GM12878 (cell line): ENCODE data around the gene DAB2IP. TPM values are rescaled to one million over a fixed set of nuclear protein-coding genes. Genes with fewer than 3 reads are reported as not detected.

ENCODE experiments used
- ATAC-seq: fragments of 200-7000 bp; cut with Tn5 transposase; 3 replicates; pipeline ENCODE4 v1.9.1; 2020; ENCODE audit warnings: mild to moderate bottlenecking, moderate library complexity
- BruUV-seq: library from RNA; stranded (reverse); fragments of 400-500 nt; replicated peaks from 2 replicates; lab custom pipeline; 2021; lab: Mats Ljungman, UMichigan
- CTCF ChIA-PET: fragments of 300-600 bp; sonication (Branson Sonifier 250); formaldehyde crosslinking; extraction: SDS; loops from one replicate; lab custom pipeline; 2021; ENCODE audit warnings: inconsistent platforms; lab: Yijun Ruan, JAX
- POLR2A ChIA-PET: fragments of 350-600 bp; formaldehyde crosslinking; extraction: SDS; loops from one replicate; lab custom pipeline; 2021; ENCODE audit warnings: inconsistent platforms; lab: Charles Lee
- RAD21 ChIA-PET: fragments of 300-600 bp; sonication (Branson Sonifier 250); formaldehyde crosslinking; loops from one replicate; lab custom pipeline; 2023; ENCODE audit warnings: antibody characterized with exemption; ENCODE audit not compliant: unreplicated experiment; lab: Charles Lee
- SMC1A ChIA-PET: fragments of 300-600 bp; sonication (Branson Sonifier 250); formaldehyde crosslinking; loops from one replicate; lab custom pipeline; 2023; ENCODE audit not compliant: unreplicated experiment, uncharacterized antibody; lab: Charles Lee
- DNase-seq: peaks from one replicate; pipeline ENCODE4 v3.0.0-alpha.2; 2011; ENCODE audit warnings: low read depth, low spot score
- FAIRE-seq: peaks from 3 replicates; lab custom pipeline; 2011; peaks lifted over from hg19 to GRCh38; lab: Jason Lieb, UNC
- H2AFZ ChIP-seq: 2 replicates; pipeline ENCODE4 v1.6.0; 2011; ENCODE audit warnings: low read depth, low read length, control low read depth; ENCODE audit not compliant: control insufficient read depth
- H3K27ac ChIP-seq: 2 replicates; pipeline ENCODE4 v1.5.1; 2011; ENCODE audit warnings: control low read depth; ENCODE audit not compliant: control insufficient read depth, insufficient read depth
- H3K27me3 ChIP-seq, 2 experiments: replicated peaks in 1 of 2; 2 replicates each; pipeline versions ENCODE4 v1.6.0 to v1.6.1; 2011; ENCODE audit warnings: low read length in 1 of 2; ENCODE audit not compliant: control insufficient read depth in 2 of 2, insufficient read depth in 2 of 2
- H3K36me3 ChIP-seq, 2 experiments: 2 replicates each; pipeline ENCODE4 v1.5.1; 2011; ENCODE audit warnings: low read length in 1 of 2; ENCODE audit not compliant: control insufficient read depth in 2 of 2, insufficient read depth in 2 of 2
- H3K4me1 ChIP-seq: 2 replicates; pipeline ENCODE4 v1.6.1; 2011; ENCODE audit warnings: mild to moderate bottlenecking, low read length, moderate library complexity, mixed read lengths; ENCODE audit not compliant: control insufficient read depth, insufficient read depth
- H3K4me2 ChIP-seq: 2 replicates; pipeline ENCODE4 v1.6.0; 2011; ENCODE audit warnings: control low read depth; ENCODE audit not compliant: control insufficient read depth, insufficient read depth
- H3K4me3 ChIP-seq: fragments of 200-600 bp; sonication (generic); 2 replicates; pipeline ENCODE4 v1.5.1; 2016
- H3K79me2 ChIP-seq: 2 replicates; pipeline ENCODE4 v1.6.0; 2011; ENCODE audit warnings: low read length; ENCODE audit not compliant: control insufficient read depth, insufficient read depth
- H3K9ac ChIP-seq: 2 replicates; pipeline ENCODE4 v1.8.0; 2011; ENCODE audit warnings: low read length, control low read depth, mixed read lengths; ENCODE audit not compliant: control insufficient read depth, insufficient read depth
- H3K9me3 ChIP-seq: replicated peaks from 3 replicates; pipeline ENCODE4 v1.5.1; 2011; ENCODE audit warnings: mild to moderate bottlenecking, low read length; ENCODE audit not compliant: control insufficient read depth, insufficient read depth
- H4K20me1 ChIP-seq: 2 replicates; pipeline ENCODE4 v1.6.0; 2011; ENCODE audit not compliant: control insufficient read depth, insufficient read depth
- ASH2L ChIP-seq: fragments of 300-600, 200-600 bp; sonication (generic); IDR thresholded peaks from 2 replicates; pipeline ENCODE4 v1.6.1; 2017; ENCODE audit warnings: low read depth, mild to moderate bottlenecking, borderline replicate concordance
- BCL11A ChIP-seq: IDR thresholded peaks from 2 replicates; pipeline ENCODE4 v1.6.1; 2011; ENCODE audit warnings: low read depth, low read length
- CEBPB ChIP-seq, 2 experiments: fragments of 150-350 bp in 1 of 2; IDR thresholded peaks; 2 replicates each; pipeline ENCODE4 v1.6.1; 2012 to 2014; ENCODE audit warnings: low read depth in 2 of 2, low read length in 2 of 2, borderline replicate concordance in 1 of 2, inconsistent platforms in 1 of 2
- EGR1 ChIP-seq, 2 experiments: IDR thresholded peaks; 1 replicate in 1 of 2; 2 replicates in 1 of 2; pipeline ENCODE4 v1.6.1; 2011 to 2012; ENCODE audit warnings: low read depth in 2 of 2, low read length in 2 of 2, borderline replicate concordance in 1 of 2, mild to moderate bottlenecking in 1 of 2, moderate library complexity in 1 of 2
- JUND ChIP-seq: IDR thresholded peaks from 2 replicates; pipeline ENCODE4 v1.6.1; 2012; ENCODE audit warnings: low read depth, mild to moderate bottlenecking, low read length, improper control_type of control experiment, moderate library complexity
- MEF2B ChIP-seq: fragments of 450-650 bp; IDR thresholded peaks from 2 replicates; pipeline ENCODE4 v1.6.1; 2018; ENCODE audit warnings: mild to moderate bottlenecking, moderate library complexity; ENCODE audit not compliant: partially characterized antibody, poor library complexity, severe bottlenecking
- MTA2 ChIP-seq: fragments of 450-650 bp; IDR thresholded peaks from 2 replicates; pipeline ENCODE4 v1.6.1; 2016; ENCODE audit warnings: low read depth, mild to moderate bottlenecking, moderate library complexity
- PAX5 ChIP-seq: IDR thresholded peaks from 2 replicates; pipeline ENCODE4 v1.6.1; 2011; ENCODE audit warnings: low read depth, low read length, borderline replicate concordance
- POLR2AphosphoS2 ChIP-seq: IDR thresholded peaks from 2 replicates; pipeline ENCODE4 v1.6.1; 2011; ENCODE audit warnings: low read depth, mild to moderate bottlenecking, low read length, improper control_type of control experiment, moderate library complexity
- RUNX3 ChIP-seq: IDR thresholded peaks from 2 replicates; pipeline ENCODE4 v1.6.1; 2012; ENCODE audit warnings: low read length, inconsistent platforms
- SMARCA5 ChIP-seq: fragments of 450-650 bp; IDR thresholded peaks from 2 replicates; pipeline ENCODE4 v1.6.1; 2017; ENCODE audit warnings: mild to moderate bottlenecking
- SREBF2 ChIP-seq: IDR thresholded peaks from 2 replicates; pipeline ENCODE4 v1.6.1; 2012; ENCODE audit warnings: mild to moderate bottlenecking, low read length
- SUZ12 ChIP-seq: fragments of 200-600 bp; sonication (generic); IDR thresholded peaks from one replicate; pipeline ENCODE4 v1.6.1; 2018; ENCODE audit warnings: antibody characterized with exemption, mild to moderate bottlenecking; ENCODE audit not compliant: unreplicated experiment
- ZBED1 ChIP-seq: IDR thresholded peaks from 2 replicates; pipeline ENCODE4 v1.6.1; 2016; ENCODE audit warnings: borderline replicate concordance
- WGBS: methylation state at CpG from one replicate; pipeline ENCODE4 v1.1.6; 2016; ENCODE audit warnings: low lambda C conversion rate; ENCODE audit not compliant: insufficient replicate concordance, insufficient coverage; ENCODE audit errors: missing lambda C conversion rate; 5-methylcytosine and 5-hydroxymethylcytosine counted together
- in situ Hi-C: fragments of 300-500 bp; cut with MboI; formaldehyde crosslinking; loops from 9 replicates; pipeline ENCODE4 v1.14.3; 2018; ENCODE audit warnings: mixed read lengths
- intact Hi-C: fragments of 100-400 bp; cut with micrococcal nuclease; formaldehyde crosslinking; loops from one replicate; pipeline ENCODE4 v1.14.2; 2022; ENCODE audit not compliant: unreplicated experiment
- polyA plus RNA-seq, 11 experiments: library from polyadenylated mRNA; depleted of rRNA in 4 of 11; unstranded in 6 of 11; stranded (reverse) in 5 of 11; fragments of >200 nt; fragmentation: Nextera tagmentation in 4 of 11; fragmentation: Illumina TruSeq in 1 of 11; extraction: Ambion mirVana in 4 of 11; extraction: Trizol in 1 of 11; gene quantifications; 1 replicate in 1 of 11; 2 replicates in 10 of 11; pipeline versions ENCODE4 v1.2.1 to v1.2.3, GENCODE V29; 2011 to 2016; ENCODE audit warnings: inconsistent platforms in 2 of 11, missing spikeins in 2 of 11, low read depth in 1 of 11
- total RNA-seq, 4 experiments: library from RNA; depleted of rRNA in 3 of 4; stranded (reverse); fragments of >200 nt in 3 of 4; fragmentation: Illumina TruSeq in 1 of 4; extraction: Trizol in 1 of 4; gene quantifications; 2 replicates each; pipeline versions ENCODE4 v1.2.1 to v1.2.3, GENCODE V29; 2013 to 2021
- TF ChIP-seq, protein P1 (sequence below): fragments of 450-650 bp; IDR thresholded peaks from 2 replicates; pipeline ENCODE4 v1.6.1; 2017; ENCODE audit warnings: antibody characterized with exemption, mild to moderate bottlenecking, moderate library complexity
- TF ChIP-seq, protein P2 (sequence below): fragments of 450-650 bp; formaldehyde crosslinking; IDR thresholded peaks from 2 replicates; pipeline ENCODE4 v1.4.0; 2022; ENCODE audit warnings: mild to moderate bottlenecking, moderate library complexity

The DAB2IP gene
- total and polyA plus RNA-seq, 10 of the 15 experiments (the other 5 are each of a cell fraction or from before 2014, with no cell fraction given), result 0.03 to 0.38 (median 0.14) TPM; not detected in 6

DNA sequence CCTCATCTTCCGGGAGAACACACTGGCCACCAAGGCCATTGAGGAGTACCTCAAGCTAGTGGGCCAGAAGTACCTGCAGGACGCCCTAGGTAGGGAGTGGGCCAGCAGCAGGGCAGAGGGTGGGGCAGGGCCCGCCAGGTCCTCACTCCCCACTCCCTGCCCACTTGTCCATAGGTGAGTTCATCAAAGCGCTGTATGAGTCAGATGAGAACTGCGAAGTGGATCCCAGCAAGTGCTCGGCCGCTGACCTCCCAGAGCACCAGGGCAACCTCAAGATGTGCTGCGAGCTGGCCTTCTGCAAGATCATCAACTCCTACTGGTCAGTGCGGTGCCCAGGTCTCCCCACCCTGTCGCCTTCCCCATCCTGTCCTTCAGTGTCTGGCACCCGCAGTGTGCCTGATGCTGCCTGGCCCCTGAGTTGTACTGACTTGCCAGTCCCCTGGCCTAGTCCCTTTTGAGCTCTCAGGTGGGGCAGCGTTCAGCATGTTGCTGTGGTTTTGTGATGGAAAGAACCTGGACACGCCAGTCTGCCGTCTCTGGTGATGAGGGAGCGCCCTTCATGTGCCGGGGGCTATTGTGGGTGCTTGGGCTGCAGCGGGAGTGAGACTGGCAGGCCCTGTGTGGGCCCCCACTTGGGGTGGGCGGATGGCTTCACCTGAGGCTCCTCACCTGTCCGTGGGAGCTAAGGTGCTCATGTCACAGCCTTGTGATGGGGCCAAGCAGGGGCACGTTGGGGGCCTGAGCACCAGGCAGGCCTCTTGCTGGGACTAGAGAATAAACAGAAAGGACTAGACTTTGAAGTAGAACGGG, 112.3 kb downstream of the DAB2IP start:
- intact Hi-C loops, result no loop called here
- Histone ChIP-seq H3K79me2 (no peaks in the 10 kb centered on the region), H3K27ac (no peak overlapping the region), H3K9ac (no peak overlapping the region), H2AFZ (no peak overlapping the region), H3K4me2 (no peak overlapping the region), H3K9me3 (no peaks in the 10 kb centered on the region), H3K36me3 (no peaks in the 10 kb centered on the region), H3K27me3 (no peaks in the 10 kb centered on the region; a peak in 1 of 4 replicates), H3K4me1 (no peaks in the 10 kb centered on the region), H4K20me1 (no peaks in the 10 kb centered on the region), H3K4me3 (no peak overlapping the region)
- no TSS peak for BruUV-seq
- DNase-seq (no peak), ATAC-seq (no peak), FAIRE-seq (no peak)
- in situ Hi-C loops, result no loop called here
- WGBS, result 26% methylated on average over 21 of the region's 21 CpGs
- POLR2A ChIA-PET, result no interaction called here
- SMC1A ChIA-PET, result no interaction called here
- RAD21 ChIA-PET, result no interaction called here
- CTCF ChIA-PET, result no interaction called here
- TF ChIP-seq SUZ12 (no peak), MEF2B (no peak), RUNX3 (no peak), ASH2L (no peak), MTA2 (no peak), PAX5 (no peak), SMARCA5 (no peak), CEBPB (IDR thresholded peaks at IDR 0.05; ENCODE audit: borderline replicate concordance in 1 of 2, low read depth in 2 of 2, low read length in 2 of 2) (no peak), SREBF2 (no peak), POLR2AphosphoS2 (no peak), JUND (no peak), ZBED1 (no peak), BCL11A (no peak), EGR1 (IDR thresholded peaks at IDR 0.05; ENCODE audit: borderline replicate concordance in 1 of 2, low read depth in 2 of 2, low read length in 2 of 2) (no peak)
- TF ChIP-seq, protein P1, sequence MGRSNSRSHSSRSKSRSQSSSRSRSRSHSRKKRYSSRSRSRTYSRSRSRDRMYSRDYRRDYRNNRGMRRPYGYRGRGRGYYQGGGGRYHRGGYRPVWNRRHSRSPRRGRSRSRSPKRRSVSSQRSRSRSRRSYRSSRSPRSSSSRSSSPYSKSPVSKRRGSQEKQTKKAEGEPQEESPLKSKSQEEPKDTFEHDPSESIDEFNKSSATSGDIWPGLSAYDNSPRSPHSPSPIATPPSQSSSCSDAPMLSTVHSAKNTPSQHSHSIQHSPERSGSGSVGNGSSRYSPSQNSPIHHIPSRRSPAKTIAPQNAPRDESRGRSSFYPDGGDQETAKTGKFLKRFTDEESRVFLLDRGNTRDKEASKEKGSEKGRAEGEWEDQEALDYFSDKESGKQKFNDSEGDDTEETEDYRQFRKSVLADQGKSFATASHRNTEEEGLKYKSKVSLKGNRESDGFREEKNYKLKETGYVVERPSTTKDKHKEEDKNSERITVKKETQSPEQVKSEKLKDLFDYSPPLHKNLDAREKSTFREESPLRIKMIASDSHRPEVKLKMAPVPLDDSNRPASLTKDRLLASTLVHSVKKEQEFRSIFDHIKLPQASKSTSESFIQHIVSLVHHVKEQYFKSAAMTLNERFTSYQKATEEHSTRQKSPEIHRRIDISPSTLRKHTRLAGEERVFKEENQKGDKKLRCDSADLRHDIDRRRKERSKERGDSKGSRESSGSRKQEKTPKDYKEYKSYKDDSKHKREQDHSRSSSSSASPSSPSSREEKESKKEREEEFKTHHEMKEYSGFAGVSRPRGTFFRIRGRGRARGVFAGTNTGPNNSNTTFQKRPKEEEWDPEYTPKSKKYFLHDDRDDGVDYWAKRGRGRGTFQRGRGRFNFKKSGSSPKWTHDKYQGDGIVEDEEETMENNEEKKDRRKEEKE, result no peak
- TF ChIP-seq, protein P2, sequence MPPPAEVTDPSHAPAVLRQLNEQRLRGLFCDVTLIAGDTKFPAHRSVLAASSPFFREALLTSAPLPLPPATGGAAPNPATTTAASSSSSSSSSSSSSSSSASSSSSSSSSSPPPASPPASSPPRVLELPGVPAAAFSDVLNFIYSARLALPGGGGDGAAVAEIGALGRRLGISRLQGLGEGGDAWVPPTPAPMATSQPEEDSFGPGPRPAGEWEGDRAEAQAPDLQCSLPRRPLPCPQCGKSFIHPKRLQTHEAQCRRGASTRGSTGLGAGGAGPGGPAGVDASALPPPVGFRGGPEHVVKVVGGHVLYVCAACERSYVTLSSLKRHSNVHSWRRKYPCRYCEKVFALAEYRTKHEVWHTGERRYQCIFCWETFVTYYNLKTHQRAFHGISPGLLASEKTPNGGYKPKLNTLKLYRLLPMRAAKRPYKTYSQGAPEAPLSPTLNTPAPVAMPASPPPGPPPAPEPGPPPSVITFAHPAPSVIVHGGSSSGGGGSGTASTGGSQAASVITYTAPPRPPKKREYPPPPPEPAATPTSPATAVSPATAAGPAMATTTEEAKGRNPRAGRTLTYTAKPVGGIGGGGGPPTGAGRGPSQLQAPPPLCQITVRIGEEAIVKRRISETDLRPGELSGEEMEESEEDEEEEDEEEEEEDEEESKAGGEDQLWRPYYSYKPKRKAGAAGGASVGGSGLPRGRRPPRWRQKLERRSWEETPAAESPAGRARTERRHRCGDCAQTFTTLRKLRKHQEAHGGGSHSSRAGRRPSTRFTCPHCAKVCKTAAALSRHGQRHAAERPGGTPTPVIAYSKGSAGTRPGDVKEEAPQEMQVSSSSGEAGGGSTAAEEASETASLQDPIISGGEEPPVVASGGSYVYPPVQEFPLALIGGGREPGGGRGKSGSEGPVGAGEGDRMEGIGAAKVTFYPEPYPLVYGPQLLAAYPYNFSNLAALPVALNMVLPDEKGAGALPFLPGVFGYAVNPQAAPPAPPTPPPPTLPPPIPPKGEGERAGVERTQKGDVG, result no peak
